Cardiac fibroblast (primary cell): Measurements from ENCODE around the gene EPHB2.
A peak's percentile ranks its signal among the peaks of the same experiment; 100 is the strongest.

Experiments used
- DNase-seq, 2 donors: peaks; one replicate each; pipeline versions ENCODE4 v3.0.0 to v3.0.0-alpha.2; 2010; ENCODE audit warnings: low read depth in 2 of 2
- H3K4me3 ChIP-seq, 2 donors: replicated peaks in 1 of 2; 1 replicate in 1 of 2; 2 replicates in 1 of 2; pipeline ENCODE4 v1.5.1; 2011; ENCODE audit warnings: low read depth in 2 of 2, low read length in 2 of 2, mild to moderate bottlenecking in 2 of 2, moderate library complexity in 1 of 2
- TF ChIP-seq, protein P1 (sequence below): IDR thresholded peaks from one replicate; pipeline ENCODE4 v1.5.1; 2011; ENCODE audit warnings: low read depth, mild to moderate bottlenecking, low read length, inconsistent platforms

The EPHB2 gene

DNA sequence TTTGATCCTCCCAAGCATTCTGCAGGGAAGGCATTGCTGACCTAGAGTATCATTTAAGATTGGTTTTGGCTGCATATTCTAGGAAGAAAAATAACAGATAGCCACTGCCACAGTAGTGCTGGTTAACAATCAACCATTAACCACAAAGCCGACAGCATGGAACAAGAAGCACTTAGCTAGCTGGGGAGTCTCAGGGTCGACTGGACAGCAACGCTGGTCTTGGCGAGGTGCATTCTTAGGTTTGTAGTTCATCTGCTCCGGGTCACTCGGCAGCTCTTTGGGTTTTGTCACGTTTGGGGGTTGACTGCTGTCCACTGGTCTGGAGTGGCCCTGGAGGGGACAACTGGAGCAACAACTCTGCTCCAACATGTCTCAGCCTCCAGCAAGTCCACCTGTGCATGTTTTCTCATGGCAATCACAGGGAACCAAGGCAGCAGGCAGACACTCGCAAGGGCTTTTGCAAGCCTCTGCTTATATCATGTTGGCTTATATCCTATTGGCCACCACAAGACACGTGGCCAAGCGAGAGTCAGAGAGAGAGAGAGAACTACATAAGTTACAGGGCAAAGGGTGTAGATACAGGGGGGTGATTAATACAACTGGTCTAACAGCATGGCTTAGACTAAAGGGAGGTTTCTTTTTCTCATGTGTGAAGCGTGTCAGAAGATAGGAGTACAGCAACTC, 162.5 kb downstream of the EPHB2 start:
- H3K4me3 ChIP-seq: no peak overlapping the region
- TF ChIP-seq, protein P1, sequence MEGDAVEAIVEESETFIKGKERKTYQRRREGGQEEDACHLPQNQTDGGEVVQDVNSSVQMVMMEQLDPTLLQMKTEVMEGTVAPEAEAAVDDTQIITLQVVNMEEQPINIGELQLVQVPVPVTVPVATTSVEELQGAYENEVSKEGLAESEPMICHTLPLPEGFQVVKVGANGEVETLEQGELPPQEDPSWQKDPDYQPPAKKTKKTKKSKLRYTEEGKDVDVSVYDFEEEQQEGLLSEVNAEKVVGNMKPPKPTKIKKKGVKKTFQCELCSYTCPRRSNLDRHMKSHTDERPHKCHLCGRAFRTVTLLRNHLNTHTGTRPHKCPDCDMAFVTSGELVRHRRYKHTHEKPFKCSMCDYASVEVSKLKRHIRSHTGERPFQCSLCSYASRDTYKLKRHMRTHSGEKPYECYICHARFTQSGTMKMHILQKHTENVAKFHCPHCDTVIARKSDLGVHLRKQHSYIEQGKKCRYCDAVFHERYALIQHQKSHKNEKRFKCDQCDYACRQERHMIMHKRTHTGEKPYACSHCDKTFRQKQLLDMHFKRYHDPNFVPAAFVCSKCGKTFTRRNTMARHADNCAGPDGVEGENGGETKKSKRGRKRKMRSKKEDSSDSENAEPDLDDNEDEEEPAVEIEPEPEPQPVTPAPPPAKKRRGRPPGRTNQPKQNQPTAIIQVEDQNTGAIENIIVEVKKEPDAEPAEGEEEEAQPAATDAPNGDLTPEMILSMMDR: no peak
- peak in 1 of 2 donors; percentile 16 for DNase-seq

DNA sequence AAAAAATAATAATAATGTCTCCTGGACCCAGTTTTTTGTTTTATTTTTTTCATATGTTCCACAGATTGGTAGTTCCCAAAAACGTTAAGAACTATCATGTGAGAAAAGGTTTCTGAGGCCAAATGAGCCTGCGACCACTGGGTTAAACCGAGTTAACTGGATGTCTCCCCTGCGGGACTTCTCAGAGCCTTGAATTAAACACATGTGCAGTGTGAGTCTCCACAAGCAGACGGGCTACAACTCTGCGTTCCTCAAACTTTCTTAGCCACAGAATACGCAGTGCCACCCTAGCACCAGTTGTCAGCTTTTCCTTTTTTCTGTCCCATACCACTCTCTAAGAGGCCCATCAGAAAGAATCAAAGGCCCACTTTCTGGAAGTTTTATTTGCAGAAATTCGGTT, 164.1 kb downstream of the EPHB2 start:
- DNase-seq: no peak
- TF ChIP-seq, protein P1: no peak
- H3K4me3 ChIP-seq: no peak overlapping the region

DNA sequence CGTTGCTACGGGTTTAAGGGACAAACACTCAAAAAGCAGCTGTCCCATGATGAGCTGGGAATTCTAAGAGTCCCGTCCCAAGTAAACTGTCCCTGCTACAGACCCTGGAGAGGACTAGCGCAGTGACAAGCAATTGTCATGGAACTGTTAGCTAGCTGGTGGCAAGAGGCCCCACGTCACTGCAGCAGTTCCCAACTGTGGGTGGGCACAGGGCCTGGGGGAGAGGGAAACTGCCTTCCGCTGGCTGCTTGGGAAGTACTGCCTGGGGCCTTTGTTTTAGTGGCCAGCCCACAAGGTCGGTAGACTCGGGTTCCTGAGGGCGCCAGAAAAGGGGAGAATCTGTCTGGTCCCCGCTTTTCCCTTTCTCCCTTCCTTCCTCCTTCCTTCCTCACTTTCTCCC, 164.6 kb downstream of the EPHB2 start:
- TF ChIP-seq, protein P1: no peak
- no peak for DNase-seq
- H3K4me3 ChIP-seq: no peak overlapping the region

DNA sequence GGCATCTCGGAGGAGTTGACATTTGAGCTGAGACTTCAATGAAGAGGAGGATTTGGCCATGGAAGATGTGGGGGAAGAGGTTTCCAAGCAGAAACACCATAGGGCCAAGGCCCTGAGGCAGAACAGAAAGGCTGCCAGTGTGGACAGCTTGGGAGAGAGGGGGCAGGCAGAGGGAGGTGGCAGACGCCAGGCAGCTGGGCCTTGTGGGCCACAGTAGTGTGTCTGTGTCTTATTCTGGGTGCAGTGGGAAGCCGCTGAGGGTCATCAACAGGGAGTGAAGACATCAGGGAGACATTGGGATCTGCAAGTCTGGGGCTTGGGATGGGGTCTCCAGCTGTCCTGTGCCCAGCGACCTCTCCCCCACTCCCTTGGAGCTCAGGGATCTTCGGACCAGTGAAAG, 165.2 kb downstream of the EPHB2 start:
- no peak overlapping the region for H3K4me3 ChIP-seq
- DNase-seq: no peak
- TF ChIP-seq, protein P1: no peak

DNA sequence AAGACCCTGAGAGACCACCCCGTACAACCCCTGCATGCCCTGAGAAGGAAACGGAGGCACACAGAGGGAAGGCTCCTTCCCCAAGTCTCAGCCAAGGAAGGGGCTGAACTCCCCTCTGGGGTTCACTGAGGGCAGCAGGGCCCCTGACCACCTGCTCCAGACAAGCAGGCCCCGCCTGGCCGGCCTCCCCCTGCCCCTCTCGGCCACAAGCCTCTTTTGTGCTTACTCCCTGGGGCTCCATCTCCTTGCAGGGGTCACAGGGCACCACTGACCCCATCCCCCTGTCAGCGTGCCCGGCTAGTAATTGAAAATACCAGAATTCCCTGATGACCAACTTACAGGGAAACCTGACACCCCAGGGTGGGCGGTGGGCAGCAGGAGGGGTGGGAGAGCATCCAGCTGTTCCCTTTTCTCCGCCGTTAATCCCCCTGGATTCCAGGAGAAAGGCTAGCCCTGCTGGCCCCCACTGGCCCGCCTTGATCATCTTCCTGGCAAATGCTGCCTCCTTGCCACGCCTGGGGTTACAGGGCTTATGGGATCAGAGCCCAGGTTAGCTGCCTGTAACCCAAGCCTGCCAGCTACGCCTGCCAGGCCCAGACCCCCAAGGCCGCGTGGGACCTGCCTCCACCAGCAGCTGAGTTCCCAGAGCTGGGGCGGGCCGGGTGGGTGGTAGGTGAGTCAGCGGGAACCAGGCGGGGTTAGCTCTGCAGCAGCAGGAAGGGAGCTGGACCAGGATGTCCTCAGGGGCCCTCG, 165.9 kb downstream of the EPHB2 start:
- TF ChIP-seq, protein P1: no peak
- DNase-seq: peak; percentile 60 to 82
- no peak overlapping the region for H3K4me3 ChIP-seq

DNA sequence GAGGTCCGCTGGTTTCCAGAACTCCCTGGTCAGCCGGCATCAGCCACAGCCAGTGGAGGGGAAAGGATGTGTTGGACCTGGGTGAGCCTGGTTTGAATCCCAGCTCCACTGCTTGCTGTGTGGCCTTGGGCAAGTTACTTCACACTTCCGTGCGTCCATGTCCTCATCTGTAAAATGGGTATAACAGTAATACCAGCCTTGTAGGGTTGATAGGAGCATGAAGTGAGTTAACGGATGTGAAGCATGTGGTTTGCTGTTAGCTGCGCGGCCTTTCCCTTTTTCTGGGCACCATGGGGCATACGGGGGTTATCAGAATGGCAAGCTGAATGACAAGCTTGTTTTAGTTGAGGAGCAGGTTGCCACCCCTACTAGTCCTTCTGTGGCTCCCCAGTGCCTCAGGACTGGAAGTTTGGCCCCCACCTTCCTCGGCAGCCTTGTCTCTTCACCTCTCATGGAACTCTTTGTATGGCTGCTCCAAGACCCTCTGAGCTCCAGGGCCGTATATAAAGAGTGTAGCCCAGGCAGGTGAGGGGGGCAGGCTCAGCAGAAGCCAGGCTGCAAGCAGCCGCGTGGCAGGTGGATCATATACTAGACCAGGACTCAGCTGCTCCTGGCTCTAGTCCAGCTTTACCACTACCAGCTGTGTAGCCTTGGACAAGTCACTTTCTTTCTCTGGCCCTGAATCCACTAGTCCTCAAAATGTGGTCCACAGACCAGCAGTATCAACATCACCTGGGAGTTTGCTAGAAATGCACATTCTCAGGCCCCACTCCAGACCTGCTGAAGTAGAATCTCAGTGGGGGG, 166.7 kb downstream of the EPHB2 start:
- TF ChIP-seq, protein P1: no peak
- H3K4me3 ChIP-seq: no peak overlapping the region
- no peak for DNase-seq
